HG02973 (cell line): Measurements from ENCODE around the gene RASSF7.
A peak's percentile ranks its signal among the peaks of the same experiment; 100 is the strongest.

Experiments
- ATAC-seq: cut with Tn5 transposase; IDR thresholded peaks from one replicate; pipeline ENCODE4 v1.9.1; 2021; ENCODE audit warnings: moderate library complexity; ENCODE audit not compliant: unreplicated experiment

RASSF7 gene

DNA sequence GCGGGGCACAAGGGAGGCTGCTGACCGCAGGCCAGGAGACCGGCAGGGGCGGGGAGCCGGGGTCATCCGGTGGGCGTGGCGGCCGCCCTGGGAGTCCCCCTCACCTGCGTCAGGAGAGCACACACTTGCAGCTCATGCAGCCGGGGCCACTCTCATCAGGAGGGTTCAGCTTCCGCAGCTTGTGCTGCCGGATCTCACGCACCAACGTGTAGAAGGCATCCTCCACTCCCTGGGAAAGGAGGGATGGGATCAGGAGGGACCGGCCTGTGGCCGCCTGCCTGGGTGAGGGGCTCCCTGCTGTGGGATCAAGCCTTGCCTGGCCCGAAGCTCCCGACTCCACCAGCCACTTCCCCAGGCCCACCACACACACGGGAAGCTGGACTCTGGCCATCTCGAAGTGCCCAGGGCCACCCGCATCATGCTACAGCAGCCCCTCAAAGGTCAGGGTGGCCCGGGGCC lies 28.2 kb upstream of the RASSF7 start:
- no peak for ATAC-seq

DNA sequence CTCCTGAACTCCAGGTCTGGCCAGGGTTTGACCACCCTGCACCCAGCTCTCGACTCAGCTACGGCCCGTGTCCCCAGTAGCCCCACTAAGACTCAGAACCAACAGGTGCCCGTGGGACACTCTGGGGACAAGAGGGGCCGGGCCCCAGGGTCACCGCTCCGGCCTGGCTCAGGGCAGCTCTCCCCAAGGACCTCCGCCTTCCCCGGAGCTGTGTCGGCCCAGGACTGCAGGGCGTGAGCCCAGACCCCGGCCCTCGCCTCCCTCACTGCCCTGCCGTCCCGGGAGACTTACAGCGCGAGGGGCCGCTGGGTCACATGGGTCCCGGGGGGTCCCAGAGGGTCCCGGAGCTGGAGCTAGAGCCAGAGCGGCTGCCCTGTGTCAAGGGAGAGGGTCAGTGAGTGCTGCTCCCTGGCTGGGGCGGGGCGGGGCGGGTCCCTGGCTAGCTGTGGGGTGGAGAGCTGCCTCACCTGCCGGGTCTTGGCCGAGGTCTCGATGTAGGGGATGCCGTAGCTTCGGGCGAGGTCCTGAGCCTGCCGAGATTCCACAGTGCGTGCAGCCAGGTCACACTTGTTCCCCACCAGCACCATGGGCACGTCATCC lies 27.7 kb upstream of the RASSF7 start:
- ATAC-seq: no peak

DNA sequence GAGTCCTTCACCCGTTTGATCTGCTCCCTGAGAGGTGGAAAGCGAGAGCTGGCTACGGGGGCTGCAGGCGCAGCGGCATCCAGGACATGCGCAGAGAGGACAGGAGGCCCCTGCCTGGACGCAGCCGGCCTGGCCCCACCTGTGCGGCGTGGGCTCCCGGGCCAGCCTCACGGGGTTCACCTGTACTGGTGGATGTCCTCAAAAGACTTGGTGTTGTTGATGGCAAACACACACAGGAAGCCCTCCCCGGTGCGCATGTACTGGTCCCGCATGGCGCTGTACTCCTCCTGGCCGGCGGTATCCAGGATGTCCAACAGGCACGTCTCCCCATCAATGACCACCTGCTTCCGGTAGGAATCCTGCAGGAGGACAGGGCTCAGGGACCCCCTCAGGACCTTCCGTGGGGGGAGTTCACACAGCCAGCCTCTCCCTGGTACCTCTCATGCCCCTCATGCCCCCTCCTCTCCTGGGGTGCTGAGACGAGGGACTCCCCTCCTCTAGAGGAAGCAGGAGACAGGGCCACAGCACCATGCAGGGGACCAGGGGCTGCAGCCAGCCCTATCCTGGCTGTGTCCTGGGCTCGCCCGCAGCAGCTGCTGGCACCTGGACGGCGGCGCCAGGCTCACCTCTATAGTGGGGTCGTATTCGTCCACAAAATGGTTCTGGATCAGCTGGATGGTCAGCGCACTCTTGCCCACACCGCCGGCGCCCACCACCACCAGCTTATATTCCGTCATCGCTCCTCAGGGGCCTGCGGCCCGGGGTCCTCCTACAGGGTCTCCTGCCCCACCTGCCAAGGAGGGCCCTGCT lies 27.0 kb upstream of the RASSF7 start:
- no peak for ATAC-seq

DNA sequence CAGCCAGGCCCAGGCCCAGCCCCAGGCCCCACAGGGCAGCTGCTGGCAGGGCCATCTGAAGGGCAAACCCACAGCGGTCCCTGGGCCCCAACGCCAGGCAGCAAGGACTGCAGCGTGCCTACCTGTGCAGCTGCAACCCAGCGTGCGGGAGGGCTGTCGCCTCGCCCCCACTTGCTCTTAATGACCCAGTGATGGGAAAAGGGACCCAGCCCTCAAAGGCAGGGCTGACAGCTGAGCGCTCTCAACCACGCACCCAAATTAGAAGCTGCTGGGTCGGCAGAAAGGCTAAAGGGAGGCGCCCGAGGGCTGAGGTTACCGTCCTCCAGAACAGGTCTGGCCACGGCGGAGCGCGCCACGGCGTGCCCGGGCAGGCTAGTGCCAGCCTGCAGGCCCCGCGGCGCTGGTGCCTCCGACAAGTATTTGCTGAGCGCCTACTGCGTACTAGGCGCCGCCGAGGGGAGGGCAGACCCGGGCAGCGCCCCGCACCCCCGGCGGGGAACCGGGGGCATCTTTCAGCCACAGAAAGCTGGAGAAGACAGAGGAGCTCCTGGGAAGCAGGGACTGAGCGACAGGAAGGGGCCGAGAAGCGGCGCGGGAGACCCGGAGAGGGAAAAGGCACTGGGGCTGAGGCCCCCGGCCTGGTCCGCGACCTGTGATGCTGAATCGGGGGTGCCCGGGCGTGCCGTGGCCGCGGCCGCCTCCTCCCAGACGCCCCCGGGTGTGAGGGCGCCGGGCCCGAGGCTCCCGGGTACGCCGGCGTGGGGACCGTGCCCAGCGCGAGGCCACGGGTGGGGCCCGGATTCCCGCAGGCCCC lies 26.2 kb upstream of the RASSF7 start:
- no peak for ATAC-seq

DNA sequence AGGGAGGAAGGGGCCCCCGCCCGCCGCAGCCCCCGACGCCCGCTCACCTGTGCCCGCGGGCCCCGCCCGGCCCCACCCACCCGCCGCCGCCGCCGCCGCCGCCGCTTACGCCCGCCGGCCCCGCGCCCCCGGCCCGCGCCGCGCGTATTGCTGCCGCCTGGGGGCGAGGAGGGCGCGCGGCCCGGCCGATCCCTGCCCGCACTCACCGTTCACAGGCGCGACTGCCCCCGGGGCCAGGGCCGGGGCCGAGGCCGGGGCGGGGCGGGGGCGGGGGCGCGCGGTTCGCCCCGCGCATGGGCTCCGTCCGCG lies 25.6 kb upstream of the RASSF7 start:
- ATAC-seq: no peak

DNA sequence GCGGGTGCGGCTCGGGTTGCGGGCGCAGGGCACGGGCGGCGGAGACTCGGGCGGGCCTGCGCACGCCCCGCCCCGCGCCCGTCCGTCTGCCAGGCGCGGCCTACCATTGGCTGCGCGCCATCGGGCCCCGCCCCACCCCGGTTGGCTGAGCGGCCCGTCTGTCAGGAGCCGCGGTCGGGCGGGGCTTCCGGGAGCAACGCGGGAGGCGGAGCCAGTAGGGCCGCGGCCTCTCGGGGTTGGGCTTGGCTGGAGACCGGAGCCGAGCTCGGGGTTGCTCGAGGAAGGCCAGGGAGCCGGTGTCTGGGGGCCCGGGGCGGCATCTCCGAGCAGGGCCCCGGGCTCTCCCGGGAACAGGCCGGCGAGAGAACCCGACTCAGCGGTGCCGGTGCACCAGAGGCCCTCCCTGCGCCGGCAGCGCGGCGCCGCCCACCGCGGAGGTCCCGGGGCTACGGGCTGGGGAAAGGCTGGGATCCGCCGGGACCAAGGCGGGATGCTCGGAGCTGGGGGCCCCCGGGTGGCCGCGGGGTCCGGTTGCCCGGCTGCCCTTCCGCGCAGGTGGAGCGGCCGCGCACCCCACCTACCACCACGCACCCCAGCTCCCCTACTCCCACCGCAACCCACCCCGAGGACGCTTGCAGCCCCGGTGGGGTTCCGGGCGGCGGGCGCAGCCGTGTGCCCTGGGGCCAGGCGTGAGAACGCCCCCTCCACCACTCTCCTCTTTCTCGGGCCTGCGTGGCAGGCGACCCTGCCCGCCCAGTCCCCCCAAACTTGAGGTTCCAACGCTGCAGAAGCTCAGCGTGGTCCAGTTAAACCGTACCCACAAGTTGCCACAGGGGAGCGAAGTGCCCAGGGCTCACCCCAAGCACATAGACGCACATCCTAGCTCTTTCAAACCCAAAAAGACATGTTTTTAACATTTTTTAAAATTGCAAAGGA lies 25.0 kb upstream of the RASSF7 start, which contains the start of gene HRAS:
TSS of gene HRAS (minus strand) at position 58 of the 936 bp plus-strand sequence.
- ATAC-seq: peak; percentile 54

DNA sequence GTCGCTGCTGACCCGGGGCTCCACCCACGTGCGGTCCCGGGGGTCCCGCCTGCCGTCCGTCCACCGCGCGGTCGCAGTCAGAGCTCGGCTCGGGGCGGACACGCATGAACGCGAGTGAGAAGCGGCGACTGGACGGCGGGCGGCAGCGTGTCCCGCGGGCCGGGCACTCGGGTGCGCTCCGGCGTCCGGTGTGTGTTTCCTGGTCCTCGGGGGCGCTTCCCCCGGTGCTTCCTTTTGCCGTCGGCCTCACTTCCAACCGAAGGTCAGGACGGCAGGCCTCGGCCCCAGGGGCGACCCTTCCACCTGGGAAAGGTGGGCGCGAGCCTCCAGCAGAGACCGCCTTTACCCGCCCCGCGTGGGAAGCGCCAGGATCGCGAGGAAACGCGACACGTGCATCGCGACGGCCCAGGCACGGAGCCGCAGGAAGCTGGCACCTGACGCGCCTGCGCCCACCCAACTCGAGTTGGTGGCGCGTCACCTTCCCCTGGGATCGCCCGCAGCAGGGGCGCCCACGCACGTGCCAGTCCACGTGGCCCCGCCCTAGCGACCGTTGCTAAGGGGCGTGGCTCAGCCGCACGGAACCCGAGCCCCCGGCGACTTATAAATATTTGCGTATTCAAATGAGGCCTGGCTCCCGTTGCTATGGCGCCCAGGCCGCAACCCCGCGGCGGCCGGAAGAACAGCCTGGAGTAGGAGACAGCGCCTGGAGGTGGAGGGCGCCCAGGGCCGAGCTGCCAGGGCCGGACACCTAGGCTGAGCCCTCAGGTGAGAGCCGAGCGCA lies 23.7 kb upstream of the RASSF7 start, which contains the start of gene LRRC56:
TSS of gene LRRC56 (plus strand) at position 687 of the 781 bp plus-strand sequence. CDS start 3,158 bp downstream, outside the sequence.
- peak; percentile 46 for ATAC-seq

DNA sequence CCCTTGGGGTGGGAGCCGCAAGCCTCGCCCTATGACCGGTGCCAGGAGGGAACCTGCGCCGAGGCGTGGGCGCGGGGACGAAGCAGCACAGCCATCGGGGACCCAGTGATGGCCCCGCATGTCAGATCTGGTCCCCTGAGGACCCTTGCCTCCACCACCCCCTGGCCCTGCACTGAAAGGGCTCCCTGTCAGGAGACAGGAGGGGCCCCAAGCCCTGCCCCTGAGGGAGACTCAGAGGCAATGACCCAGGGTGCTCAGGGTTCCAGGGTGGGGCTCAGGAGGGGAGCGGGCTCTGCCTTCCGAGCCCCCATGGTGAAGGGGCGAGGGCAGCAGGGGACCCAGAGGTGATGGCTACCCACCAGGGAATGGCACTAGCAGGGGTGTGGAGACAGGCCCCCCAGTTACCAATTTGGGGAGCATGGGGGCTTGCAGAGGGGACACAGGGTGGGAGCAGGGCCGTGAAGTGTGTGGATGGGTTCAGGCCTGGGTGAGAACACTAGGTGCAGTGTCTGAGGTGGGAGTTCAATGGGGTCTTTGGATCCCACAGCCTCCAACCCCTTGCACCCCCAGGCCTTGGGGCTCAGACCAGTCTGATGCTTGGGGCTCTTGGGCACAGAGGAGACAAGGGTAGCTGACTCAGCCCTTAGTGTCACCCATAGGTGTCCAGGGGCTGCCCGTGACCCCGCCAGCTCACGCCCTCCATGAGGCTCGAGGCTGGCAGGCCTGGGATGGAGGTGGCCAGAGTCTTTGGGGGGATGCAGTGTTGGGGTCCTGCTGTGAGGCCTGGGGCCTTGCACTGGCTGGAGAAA lies 22.9 kb upstream of the RASSF7 start:
- no peak for ATAC-seq

DNA sequence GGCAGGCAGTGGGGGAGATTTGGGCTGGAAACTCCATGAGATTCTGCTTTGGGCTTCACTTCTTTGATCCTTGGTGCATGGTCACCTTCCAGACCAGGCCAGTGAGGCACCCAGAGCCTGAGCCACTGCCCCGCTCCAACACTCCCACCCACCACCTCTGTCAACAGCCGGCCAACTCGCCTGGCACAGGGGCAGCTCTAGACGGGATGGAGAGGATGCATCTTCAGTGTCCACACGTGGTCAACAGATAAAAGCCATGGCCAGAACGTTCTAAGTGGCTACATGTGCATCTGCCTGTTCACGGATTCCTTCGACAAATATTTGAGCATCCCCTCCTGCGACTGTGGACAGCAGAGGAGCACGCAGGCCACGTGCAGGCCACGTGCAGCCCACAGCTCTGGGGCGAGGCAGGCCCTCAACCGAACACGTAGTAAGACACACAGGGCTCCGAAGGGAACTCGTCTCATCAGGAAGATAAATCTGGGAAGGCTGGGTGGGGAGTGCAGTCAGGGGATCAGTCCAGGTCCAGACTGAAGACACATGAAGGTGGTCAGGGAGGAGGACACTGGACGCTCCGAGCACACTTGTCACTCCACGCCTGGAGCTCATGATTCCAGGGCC lies 22.2 kb upstream of the RASSF7 start:
- ATAC-seq: no peak

DNA sequence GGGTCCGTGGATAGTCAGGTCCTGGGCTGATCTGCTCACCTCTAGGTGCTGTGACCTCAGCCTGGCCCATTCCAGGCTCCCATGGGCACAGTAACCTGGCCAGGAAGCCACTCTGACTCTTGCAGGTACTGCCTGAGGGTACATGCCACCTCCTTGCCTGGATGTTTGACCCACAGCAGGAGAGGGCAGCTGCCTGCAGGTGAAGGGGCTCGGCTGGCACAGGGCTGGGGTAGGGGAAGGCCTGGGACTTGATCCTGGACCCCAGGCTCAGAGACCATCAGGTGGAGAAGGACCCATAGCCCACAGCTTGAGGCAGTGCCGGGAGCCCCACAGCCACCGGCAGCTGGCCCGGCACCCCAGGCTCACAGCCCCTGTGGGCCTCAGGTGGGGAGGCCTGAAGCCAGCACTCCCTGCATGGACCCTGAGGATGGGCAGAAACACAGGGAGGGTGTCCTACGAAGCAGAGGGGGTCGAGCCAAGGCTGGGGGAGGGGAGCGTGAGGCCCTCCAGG lies 20.7 kb upstream of the RASSF7 start:
- no peak for ATAC-seq

DNA sequence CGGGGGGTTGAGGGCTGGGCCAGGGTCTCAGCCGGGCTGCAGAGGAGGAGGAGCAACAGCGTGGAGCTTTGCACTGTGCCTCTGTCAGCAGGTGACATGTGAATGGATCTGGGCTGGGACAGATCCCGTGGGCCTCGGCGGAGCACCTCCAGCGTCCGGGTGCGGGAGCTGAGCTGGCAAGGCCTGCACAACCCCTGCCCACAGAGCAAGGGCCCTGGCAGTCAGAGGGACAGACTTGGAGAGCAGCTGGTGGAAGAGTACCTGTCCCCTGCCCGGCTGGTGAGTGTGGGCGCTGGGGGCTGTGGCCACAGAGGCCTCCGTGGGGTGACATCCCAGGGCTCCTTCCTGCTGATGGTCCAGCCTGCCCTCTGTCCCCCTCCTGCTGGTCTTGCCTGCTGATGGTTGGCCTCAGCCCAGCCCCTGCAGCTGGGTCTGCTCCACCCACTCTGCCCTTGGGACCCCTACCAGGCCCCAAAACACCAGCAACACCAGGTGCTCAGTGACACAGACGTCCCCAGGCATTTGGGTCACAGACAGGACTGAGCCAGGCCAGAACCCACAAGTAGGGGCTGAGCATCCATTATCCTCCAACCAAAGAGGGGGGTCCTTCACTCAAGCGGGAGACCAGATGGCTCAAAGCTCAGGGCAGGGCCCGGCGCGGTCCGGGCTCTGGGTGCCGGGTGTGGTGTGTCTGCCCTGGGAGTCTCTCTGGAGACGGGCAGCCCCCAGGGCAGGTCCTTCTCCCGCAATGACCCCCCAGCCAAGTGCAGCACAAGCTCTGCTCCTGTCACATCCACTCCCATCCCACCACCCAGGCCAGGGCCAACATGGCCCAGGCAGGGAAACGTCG lies 20.0 kb upstream of the RASSF7 start:
- no peak for ATAC-seq

DNA sequence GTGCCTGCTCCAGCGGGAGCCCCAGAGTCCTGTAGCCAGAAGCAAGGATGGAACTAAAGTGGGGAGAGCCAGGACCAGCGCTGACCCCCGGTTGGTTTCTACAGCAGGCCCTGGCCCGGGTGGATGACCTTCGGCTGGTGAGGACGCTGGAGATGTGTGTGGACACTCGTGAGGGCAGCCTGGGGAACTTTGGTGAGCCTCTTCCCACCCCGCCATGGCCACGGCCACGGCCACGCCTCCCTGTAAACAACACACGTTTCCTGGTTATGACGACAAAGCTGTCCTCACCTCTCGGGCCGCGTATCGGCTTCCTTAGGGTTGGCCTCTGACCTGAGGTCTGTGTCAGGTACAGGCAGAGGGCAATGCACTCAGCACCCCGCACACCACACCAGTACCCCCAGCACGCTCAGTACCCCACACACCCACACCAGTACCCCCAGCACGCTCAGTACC lies 19.3 kb upstream of the RASSF7 start:
- ATAC-seq: no peak

DNA sequence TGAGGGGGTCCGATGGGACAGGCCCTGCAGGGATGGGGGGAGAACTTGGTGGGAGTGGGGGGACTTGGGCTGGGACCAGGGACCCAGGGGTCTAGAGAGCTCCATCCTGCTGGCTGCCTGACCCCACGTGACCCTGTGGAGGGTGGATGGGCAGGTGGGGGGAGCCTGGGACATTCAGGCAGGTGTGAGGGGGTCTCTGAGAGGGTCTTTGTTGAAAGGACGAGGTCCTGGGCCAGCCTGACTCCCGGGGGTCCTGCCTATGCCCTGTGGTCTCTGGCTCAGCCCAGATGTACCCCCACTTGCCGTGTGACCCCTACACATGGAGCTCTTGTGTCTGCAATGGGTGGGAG lies 16.0 kb upstream of the RASSF7 start:
- ATAC-seq: no peak

DNA sequence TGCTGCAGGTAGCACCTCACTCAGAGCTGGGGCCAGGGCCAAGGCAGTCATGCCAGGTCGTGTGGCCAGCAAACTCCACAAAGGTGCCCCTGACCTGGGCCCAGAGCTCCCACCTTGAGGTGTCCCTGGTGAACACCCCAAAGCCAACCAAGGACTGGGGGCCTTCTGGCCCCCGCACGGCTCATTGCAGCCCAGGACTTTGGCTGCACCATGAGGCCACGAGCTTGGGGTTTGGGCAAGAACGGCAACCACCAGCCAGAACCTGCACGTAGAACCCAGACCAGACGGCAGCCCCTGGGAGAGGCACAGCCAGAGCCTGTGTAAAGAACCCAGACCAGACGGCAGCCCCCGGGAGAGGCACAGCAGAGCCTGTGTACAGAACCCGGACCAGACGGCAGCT lies 15.6 kb upstream of the RASSF7 start:
- no peak for ATAC-seq

DNA sequence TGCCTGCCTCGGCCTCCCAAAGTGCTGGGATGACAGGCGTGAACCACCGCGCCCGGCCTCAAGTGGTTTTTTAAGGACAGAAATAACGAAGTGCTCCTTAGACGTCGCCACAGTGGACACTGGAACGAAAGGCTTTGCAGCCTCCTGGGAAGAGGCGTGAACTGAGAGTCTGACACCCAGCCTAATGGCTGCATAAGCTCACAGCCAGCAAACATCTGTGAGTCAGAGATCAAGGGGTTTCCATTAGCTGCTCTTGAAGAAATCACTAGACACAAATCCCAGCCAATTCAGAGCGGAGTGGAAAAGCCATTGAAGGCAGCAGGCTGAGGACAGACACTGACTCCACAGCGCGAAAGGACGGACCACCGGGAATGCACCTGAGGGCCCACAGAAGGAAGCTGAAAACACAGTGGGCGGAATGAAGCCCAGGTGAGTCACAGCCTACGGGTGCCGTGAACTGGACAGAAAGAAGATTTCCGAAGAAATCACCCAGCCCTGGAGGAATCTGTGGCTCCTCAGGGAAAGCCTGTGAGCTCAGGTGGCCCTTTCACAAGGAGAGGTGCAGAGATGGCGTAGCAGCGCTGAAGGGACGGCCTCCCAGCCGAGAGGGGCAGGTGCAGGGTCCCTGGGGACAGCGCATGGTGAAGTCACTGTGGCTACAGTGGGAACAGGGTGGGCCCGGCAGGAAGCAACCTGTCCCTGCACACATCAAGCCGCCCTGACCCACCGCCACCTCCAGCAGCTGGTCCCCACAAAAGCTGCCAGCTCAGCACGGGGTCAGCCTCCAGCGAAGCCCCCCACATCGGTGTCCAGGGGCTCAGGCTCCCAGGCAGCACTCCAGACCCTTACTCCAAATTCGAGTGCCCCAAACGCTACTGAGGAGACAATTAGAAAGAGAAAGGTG lies 11.8 kb upstream of the RASSF7 start:
- ATAC-seq: no peak

DNA sequence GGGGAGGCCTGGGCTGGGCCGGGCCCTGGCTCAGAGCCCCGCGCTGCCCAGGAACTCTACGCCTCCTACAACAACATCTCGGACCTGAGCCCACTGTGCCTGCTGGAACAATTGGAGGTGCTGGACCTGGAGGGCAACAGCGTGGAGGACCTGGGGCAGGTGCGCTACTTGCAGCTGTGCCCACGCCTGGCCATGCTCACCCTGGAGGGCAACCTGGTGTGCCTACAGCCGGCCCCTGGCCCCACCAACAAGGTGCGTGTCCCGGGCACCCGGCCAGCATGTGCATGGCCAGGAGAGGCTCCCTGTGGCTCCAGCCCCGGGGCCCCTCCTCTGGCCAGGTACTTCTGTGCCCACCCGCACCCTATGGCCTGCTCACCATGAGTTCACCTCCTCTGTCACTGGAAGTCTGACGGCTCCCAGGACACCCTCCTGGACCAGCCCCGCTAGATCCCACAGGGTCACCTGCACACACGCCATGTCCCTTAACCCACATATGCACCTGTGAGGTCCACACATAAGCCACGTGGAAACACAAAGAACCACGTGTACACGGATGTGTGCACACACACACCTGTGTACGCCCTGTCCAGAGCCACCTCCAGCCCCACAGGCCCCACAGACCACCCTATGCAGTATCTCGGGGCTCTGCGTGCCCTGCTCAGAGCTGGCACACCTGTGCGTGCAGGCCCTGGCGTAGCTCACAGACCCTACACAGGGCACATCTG lies 10.6 kb upstream of the RASSF7 start:
- ATAC-seq: no peak
